SHP77 treated with DMSO at 0.1 percent for 48 hours (cell line): ENCODE results near the gene MID1.
"Not testable (repeated sequence)": the region's sequence is repeated elsewhere in the genome, so short reads cannot be mapped to it uniquely, and the experiment has no call there.

Source experiments
- DNase-seq: peaks from one replicate; lab custom pipeline; 2025; lab: John Stamatoyannopoulos, UW

MID1 gene

GRCh38 chrX:10617186-10617998 is 3.0 kb downstream of the MID1 start:
- no peak for DNase-seq

- DNase-seq = peak; percentile 5
Measured at GRCh38 chrX:10615931-10616774, 4.2 kb downstream of the MID1 start.

- no peak for DNase-seq
Measured at GRCh38 chrX:10612215-10612614, 8.2 kb downstream of the MID1 start.

- no peak for DNase-seq
Measured at GRCh38 chrX:10611441-10612090, 8.8 kb downstream of the MID1 start.

- DNase-seq = no peak
Measured at GRCh38 chrX:10608099-10608498, 12.3 kb downstream of the MID1 start.

GRCh38 chrX:10607233-10607632 is 13.2 kb downstream of the MID1 start:
- no peak for DNase-seq

- no peak for DNase-seq
Measured at GRCh38 chrX:10603612-10604011, 16.8 kb downstream of the MID1 start.

- no peak for DNase-seq
Measured at GRCh38 chrX:10602646-10603045, 17.7 kb downstream of the MID1 start.

- no peak for DNase-seq
Measured at GRCh38 chrX:10600479-10600878, 19.9 kb downstream of the MID1 start.

GRCh38 chrX:10598540-10598939 is 21.8 kb downstream of the MID1 start:
- no peak for DNase-seq

GRCh38 chrX:10597871-10598270 is 22.5 kb downstream of the MID1 start:
- peak; percentile 12 for DNase-seq

- DNase-seq = no peak
Measured at GRCh38 chrX:10591363-10592335, 28.7 kb downstream of the MID1 start.

GRCh38 chrX:10589787-10590186 is 30.6 kb downstream of the MID1 start:
- DNase-seq = not testable (repeated sequence)

GRCh38 chrX:10589098-10589497 is 31.3 kb downstream of the MID1 start:
- DNase-seq = no peak

GRCh38 chrX:10584882-10585281 is 35.5 kb downstream of the MID1 start:
- not testable (repeated sequence) for DNase-seq

GRCh38 chrX:10582945-10583344 is 37.4 kb downstream of the MID1 start:
- no peak for DNase-seq

GRCh38 chrX:10582215-10582733 is 38.1 kb downstream of the MID1 start:
- no peak for DNase-seq

GRCh38 chrX:10579112-10580011 is 41.0 kb downstream of the MID1 start:
- DNase-seq = peak; percentile 25

GRCh38 chrX:10578527-10578926 is 41.9 kb downstream of the MID1 start:
- DNase-seq = no peak

GRCh38 chrX:10577853-10578252 is 42.5 kb downstream of the MID1 start:
- DNase-seq = no peak
